HEK293 (cell line): ENCODE data around the gene SLC26A6.

Experiments
- CTCF ChIA-PET: fragments of 350-600 bp; formaldehyde crosslinking; extraction: SDS; loops from one replicate; lab custom pipeline; 2021; ENCODE audit warnings: antibody characterized with exemption; lab: Yijun Ruan, JAX
- POLR2A ChIA-PET: fragments of 300-600 bp; formaldehyde crosslinking; extraction: SDS; loops from one replicate; lab custom pipeline; 2020; ENCODE audit warnings: antibody characterized with exemption, inconsistent platforms; lab: Yijun Ruan, JAX
- H3K27ac ChIP-seq: fragments of 200-500 bp; sonication (Bioruptor generic); 2 replicates; pipeline ENCODE4 v1.5.1; 2014; ENCODE audit warnings: low read depth, low read length, control low read depth, inconsistent platforms; ENCODE audit errors: extremely low read depth
- H3K36me3 ChIP-seq, 2 experiments: fragments of 200-500 bp in 1 of 2; sonication (Bioruptor generic) in 1 of 2; 1 replicate in 1 of 2; 2 replicates in 1 of 2; pipeline ENCODE4 v1.5.1; 2014 to 2017; ENCODE audit warnings: inconsistent platforms in 2 of 2, low read length in 2 of 2; ENCODE audit not compliant: control insufficient read depth in 2 of 2, insufficient read depth in 1 of 2
- H3K4me1 ChIP-seq: fragments of 200-500 bp; sonication (Bioruptor generic); 2 replicates; pipeline ENCODE4 v1.5.1; 2014; ENCODE audit warnings: mild to moderate bottlenecking, low read length, inconsistent platforms; ENCODE audit not compliant: control insufficient read depth, insufficient read depth
- H3K4me3 ChIP-seq: 2 replicates; pipeline ENCODE4 v1.5.1; 2011; ENCODE audit warnings: low read depth, mild to moderate bottlenecking, control low read depth, low read length, moderate library complexity
- H3K9me3 ChIP-seq: fragments of 200-500 bp; sonication (Bioruptor generic); 2 replicates; pipeline ENCODE4 v1.5.1; 2014; ENCODE audit warnings: low read depth, low read length, inconsistent platforms; ENCODE audit not compliant: control insufficient read depth, insufficient read depth
- AEBP2 ChIP-seq: fragments of 450-650 bp; formaldehyde crosslinking; IDR thresholded peaks from 2 replicates; pipeline ENCODE4 v1.5.1; 2016; ENCODE audit warnings: missing biosample characterization, missing genetic modification characterization, borderline replicate concordance
- BCL11A ChIP-seq: fragments of 450-650 bp; formaldehyde crosslinking; IDR thresholded peaks from 2 replicates; pipeline ENCODE4 v1.5.1; 2016; ENCODE audit warnings: low read depth, missing biosample characterization, missing genetic modification characterization
- KLF10 ChIP-seq: fragments of 450-650 bp; IDR thresholded peaks from 2 replicates; pipeline ENCODE4 v1.5.1; 2018; ENCODE audit warnings: missing biosample characterization, mild to moderate bottlenecking, missing genetic modification characterization
- OSR2 ChIP-seq: fragments of 450-650 bp; formaldehyde crosslinking; IDR thresholded peaks from 2 replicates; pipeline ENCODE4 v1.5.1; 2016; ENCODE audit warnings: missing biosample characterization, missing genetic modification characterization
- REPIN1 ChIP-seq: fragments of 450-650 bp; formaldehyde crosslinking; IDR thresholded peaks from 2 replicates; pipeline ENCODE4 v1.5.1; 2017; ENCODE audit warnings: missing biosample characterization, missing genetic modification characterization, low read depth
- ZEB2 ChIP-seq: fragments of 450-650 bp; formaldehyde crosslinking; IDR thresholded peaks from 2 replicates; pipeline ENCODE4 v1.5.1; 2016; ENCODE audit warnings: missing biosample characterization, missing genetic modification characterization
- ZNF211 ChIP-seq: fragments of 450-650 bp; formaldehyde crosslinking; IDR thresholded peaks from 2 replicates; pipeline ENCODE4 v1.5.1; 2016; ENCODE audit warnings: low read depth, missing biosample characterization, missing genetic modification characterization
- ZNF24 ChIP-seq: fragments of 450-650 bp; formaldehyde crosslinking; IDR thresholded peaks from 2 replicates; pipeline ENCODE4 v1.5.1; 2016; ENCODE audit warnings: missing biosample characterization, missing genetic modification characterization
- ZNF311 ChIP-seq: fragments of 450-650 bp; formaldehyde crosslinking; IDR thresholded peaks from 2 replicates; pipeline ENCODE4 v1.5.1; 2017; ENCODE audit warnings: missing biosample characterization, missing genetic modification characterization, borderline replicate concordance
- ZNF335 ChIP-seq: fragments of 450-650 bp; formaldehyde crosslinking; conservative IDR thresholded peaks from 2 replicates; pipeline ENCODE4 v1.5.1; 2016; ENCODE audit warnings: missing biosample characterization, missing genetic modification characterization
- ZNF394 ChIP-seq: fragments of 450-650 bp; formaldehyde crosslinking; IDR thresholded peaks from 2 replicates; pipeline ENCODE4 v1.5.1; 2016; ENCODE audit warnings: missing biosample characterization, missing genetic modification characterization, mild to moderate bottlenecking, moderate library complexity, borderline replicate concordance
- ZNF585B ChIP-seq: fragments of 450-650 bp; formaldehyde crosslinking; IDR thresholded peaks from 2 replicates; pipeline ENCODE4 v1.5.1; 2016; ENCODE audit warnings: missing biosample characterization, missing genetic modification characterization
- ZNF600 ChIP-seq: fragments of 450-650 bp; formaldehyde crosslinking; IDR thresholded peaks from 2 replicates; pipeline ENCODE4 v1.5.1; 2016; ENCODE audit warnings: missing biosample characterization, missing genetic modification characterization
- ZNF629 ChIP-seq: fragments of 450-650 bp; formaldehyde crosslinking; IDR thresholded peaks from 2 replicates; pipeline ENCODE4 v1.5.1; 2017; ENCODE audit warnings: missing biosample characterization, missing genetic modification characterization
- ZNF639 ChIP-seq: fragments of 450-650 bp; formaldehyde crosslinking; IDR thresholded peaks from 2 replicates; pipeline ENCODE4 v1.5.1; 2016; ENCODE audit warnings: missing biosample characterization, missing genetic modification characterization
- ZXDB ChIP-seq: fragments of 450-650 bp; formaldehyde crosslinking; IDR thresholded peaks from 2 replicates; pipeline ENCODE4 v1.5.1; 2016; ENCODE audit warnings: missing biosample characterization, missing genetic modification characterization
- TF ChIP-seq, protein P1 (sequence below): fragments of 450-650 bp; formaldehyde crosslinking; conservative IDR thresholded peaks from 2 replicates; pipeline ENCODE4 v1.5.1; 2016; ENCODE audit warnings: low read depth, missing biosample characterization, missing genetic modification characterization
- TF ChIP-seq, protein P2 (sequence below): fragments of 450-650 bp; formaldehyde crosslinking; IDR thresholded peaks from 2 replicates; pipeline ENCODE4 v1.5.1; 2016; ENCODE audit warnings: missing biosample characterization, missing genetic modification characterization
- TF ChIP-seq, protein P3 (sequence below): fragments of 450-650 bp; formaldehyde crosslinking; IDR thresholded peaks from 2 replicates; pipeline ENCODE4 v1.5.1; 2016; ENCODE audit warnings: missing biosample characterization, missing genetic modification characterization
- TF ChIP-seq, protein P4 (sequence below): fragments of 450-650 bp; formaldehyde crosslinking; IDR thresholded peaks from 2 replicates; pipeline ENCODE4 v1.5.1; 2016; ENCODE audit warnings: missing biosample characterization, missing genetic modification characterization

SLC26A6 gene

DNA sequence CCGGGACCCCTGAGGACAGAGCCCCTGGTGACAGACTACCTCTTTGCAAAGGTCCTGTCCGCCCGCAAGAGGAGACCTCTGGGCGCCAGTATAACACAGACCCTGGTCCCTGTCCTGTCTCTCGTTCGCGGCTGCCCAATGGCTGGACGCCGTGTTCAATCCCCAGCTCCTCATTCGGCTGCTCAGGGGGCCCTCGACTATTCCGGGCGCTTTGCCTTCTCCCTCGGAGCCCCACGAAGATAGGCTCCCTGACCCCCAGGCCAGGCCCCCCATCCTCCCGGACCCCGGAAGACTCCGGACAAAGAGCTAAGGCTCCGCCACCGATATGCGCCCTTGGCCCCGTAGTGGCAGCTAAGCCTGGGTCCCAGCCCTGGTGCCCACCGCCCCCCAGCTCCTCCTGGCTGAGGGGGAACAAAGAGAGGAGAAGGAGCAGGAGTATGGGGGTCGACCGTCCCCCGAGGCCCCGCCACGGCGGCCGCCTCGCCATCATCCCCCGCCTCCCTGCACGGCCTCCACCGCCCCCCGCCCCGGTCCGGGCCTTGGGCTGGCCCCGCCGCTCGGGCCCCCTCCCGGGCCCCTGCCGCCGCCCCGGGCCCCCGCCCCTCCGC is 27.0 kb upstream of the SLC26A6 start:
- no peak overlapping the region for H3K27ac ChIP-seq
- TF ChIP-seq ZNF24 = no peak
- no peak for TF ChIP-seq ZNF585B (tag by site-specific recombination)
- no peak for TF ChIP-seq OSR2
- no peak for TF ChIP-seq ZNF311
- TF ChIP-seq, all 188 proteins: peak for 0
- Histone ChIP-seq H3K36me3 (no peaks in the 10 kb centered on the region; a peak in 1 of 3 replicates), H3K4me3 (peak overlapping the region; percentile 19), H3K9me3 (no peaks in the 10 kb centered on the region), H3K4me1 (no peaks in the 10 kb centered on the region)
- CTCF ChIA-PET = interaction anchor here (0.6 to 1.2 kb wide), 4 partner anchors 26 to 329 kb away, joined by 3 to 4 read pairs (median 3); partner anchors contain the start of gene SLC26A6
- POLR2A ChIA-PET = interaction anchor here (0.6 to 3.4 kb wide), 2 partner anchors 27 to 297 kb away, joined by 7 to 13 read pairs; partner anchors contain the start of gene SLC26A6

DNA sequence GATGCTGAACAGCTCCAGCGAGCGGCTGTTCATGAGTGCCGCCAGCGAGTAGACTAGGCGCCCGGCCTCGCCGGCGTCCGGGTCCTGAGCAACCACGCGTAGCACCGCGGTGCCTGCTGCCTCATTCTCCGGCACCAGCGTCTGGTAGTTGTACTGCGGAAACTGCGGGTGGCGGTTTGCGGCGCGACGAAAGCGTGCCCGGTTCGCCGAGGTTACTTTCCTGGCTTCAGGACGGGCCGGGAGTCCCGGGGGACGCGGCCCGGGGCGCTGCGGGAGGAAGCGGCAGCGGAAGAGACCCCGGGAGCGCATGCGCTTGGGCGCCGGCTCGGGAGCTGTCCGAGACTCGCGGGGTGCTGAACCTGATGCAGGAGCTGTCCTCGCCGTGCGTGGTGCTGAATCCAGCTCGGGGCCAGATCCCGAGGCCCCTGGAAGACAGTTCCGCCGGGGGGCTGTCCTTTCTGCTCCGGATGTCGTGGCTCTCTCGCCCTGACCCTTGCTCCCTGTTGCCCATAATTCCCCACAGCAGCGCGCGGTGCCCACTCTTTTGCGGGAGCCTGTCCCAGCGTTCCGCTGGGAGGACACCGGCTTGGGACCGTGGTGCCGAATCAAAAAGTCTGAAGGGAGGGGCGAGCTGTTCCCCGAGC is 26.4 kb upstream of the SLC26A6 start:
- Histone ChIP-seq H3K9me3 (no peaks in the 10 kb centered on the region), H3K27ac (no peak overlapping the region), H3K4me1 (no peaks in the 10 kb centered on the region), H3K4me3 (peak overlapping the region; percentile 36), H3K36me3 (no peaks in the 10 kb centered on the region)
- ChIA-PET POLR2A (interaction anchor here (3.4 kb wide), 1 partner anchor 26 kb away, joined by 13 read pairs; the partner anchor contains the start of gene SLC26A6), CTCF (interaction anchor here (0.6 to 0.9 kb wide), 3 partner anchors 26 to 330 kb away, joined by 3 to 4 read pairs (median 3); no protein-coding TSS in a partner anchor)
- TF ChIP-seq ZNF211 (tag by site-specific recombination) = no peak
- TF ChIP-seq ZNF629 (tag by site-specific recombination) = peak; percentile 35; the same call in 1 of the 2 replicates
- TF ChIP-seq BCL11A (tag by site-specific recombination) = no peak
- TF ChIP-seq, protein P1, sequence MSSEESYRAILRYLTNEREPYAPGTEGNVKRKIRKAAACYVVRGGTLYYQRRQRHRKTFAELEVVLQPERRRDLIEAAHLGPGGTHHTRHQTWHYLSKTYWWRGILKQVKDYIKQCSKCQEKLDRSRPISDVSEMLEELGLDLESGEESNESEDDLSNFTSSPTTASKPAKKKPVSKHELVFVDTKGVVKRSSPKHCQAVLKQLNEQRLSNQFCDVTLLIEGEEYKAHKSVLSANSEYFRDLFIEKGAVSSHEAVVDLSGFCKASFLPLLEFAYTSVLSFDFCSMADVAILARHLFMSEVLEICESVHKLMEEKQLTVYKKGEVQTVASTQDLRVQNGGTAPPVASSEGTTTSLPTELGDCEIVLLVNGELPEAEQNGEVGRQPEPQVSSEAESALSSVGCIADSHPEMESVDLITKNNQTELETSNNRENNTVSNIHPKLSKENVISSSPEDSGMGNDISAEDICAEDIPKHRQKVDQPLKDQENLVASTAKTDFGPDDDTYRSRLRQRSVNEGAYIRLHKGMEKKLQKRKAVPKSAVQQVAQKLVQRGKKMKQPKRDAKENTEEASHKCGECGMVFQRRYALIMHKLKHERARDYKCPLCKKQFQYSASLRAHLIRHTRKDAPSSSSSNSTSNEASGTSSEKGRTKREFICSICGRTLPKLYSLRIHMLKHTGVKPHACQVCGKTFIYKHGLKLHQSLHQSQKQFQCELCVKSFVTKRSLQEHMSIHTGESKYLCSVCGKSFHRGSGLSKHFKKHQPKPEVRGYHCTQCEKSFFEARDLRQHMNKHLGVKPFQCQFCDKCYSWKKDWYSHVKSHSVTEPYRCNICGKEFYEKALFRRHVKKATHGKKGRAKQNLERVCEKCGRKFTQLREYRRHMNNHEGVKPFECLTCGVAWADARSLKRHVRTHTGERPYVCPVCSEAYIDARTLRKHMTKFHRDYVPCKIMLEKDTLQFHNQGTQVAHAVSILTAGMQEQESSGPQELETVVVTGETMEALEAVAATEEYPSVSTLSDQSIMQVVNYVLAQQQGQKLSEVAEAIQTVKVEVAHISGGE (tag by site-specific recombination) = 0 out of 2 replicates have a peak, but pooled peaks have one; percentile 31
- TF ChIP-seq, protein P2, sequence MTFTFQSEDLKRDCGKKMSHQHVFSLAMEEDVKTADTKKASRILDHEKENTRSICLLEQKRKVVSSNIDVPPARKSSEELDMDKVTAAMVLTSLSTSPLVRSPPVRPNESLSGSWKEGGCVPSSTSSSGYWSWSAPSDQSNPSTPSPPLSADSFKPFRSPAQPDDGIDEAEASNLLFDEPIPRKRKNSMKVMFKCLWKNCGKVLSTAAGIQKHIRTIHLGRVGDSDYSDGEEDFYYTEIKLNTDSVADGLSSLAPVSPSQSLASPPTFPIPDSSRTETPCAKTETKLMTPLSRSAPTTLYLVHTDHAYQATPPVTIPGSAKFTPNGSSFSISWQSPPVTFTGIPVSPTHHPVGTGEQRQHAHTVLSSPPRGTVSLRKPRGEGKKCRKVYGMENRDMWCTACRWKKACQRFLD (tag by site-specific recombination) = 0 out of 2 replicates have a peak, but pooled peaks have one; percentile 55
- TF ChIP-seq REPIN1 = no peak
- TF ChIP-seq ZEB2 (tag by site-specific recombination) = peak; percentile 37; the same call in 1 of the 2 replicates
- TF ChIP-seq ZNF335 (tag by site-specific recombination) = peak; percentile 45; the same call in 1 of the 2 replicates
- TF ChIP-seq, protein P3, sequence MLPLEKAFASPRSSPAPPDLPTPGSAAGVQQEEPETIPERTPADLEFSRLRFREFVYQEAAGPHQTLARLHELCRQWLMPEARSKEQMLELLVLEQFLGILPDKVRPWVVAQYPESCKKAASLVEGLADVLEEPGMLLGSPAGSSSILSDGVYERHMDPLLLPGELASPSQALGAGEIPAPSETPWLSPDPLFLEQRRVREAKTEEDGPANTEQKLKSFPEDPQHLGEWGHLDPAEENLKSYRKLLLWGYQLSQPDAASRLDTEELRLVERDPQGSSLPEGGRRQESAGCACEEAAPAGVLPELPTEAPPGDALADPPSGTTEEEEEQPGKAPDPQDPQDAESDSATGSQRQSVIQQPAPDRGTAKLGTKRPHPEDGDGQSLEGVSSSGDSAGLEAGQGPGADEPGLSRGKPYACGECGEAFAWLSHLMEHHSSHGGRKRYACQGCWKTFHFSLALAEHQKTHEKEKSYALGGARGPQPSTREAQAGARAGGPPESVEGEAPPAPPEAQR (tag by site-specific recombination) = no peak
- peak; percentile 29; the same call in 1 of the 2 replicates for TF ChIP-seq ZXDB
- peak; percentile 29; the same call in 1 of the 2 replicates for TF ChIP-seq KLF10 (tag by site-specific recombination)
- TF ChIP-seq, protein P4, sequence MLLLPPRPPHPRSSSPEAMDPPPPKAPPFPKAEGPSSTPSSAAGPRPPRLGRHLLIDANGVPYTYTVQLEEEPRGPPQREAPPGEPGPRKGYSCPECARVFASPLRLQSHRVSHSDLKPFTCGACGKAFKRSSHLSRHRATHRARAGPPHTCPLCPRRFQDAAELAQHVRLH = no peak
- TF ChIP-seq ZNF394 (tag by site-specific recombination) = 0 out of 2 replicates have a peak, but pooled peaks have one; percentile 16
- 0 out of 2 replicates have a peak, but pooled peaks have one; percentile 24 for TF ChIP-seq ZNF639 (tag by site-specific recombination)
- peak; percentile 50 for TF ChIP-seq ZNF600 (tag by site-specific recombination)
- no peak for TF ChIP-seq AEBP2
